UCSD-AML1 (cell line): ENCODE results near the gene RPS21.
"Not testable (repeated sequence)": the region's sequence is repeated elsewhere in the genome, so short reads cannot be mapped to it uniquely, and the experiment has no call there.

Source experiments
- DNase-seq: peaks from one replicate; lab custom pipeline; 2025; ENCODE audit not compliant: unreplicated experiment; lab: John Stamatoyannopoulos, UW

The RPS21 gene

GRCh38 chr20:62424249-62425107 lies 37.6 kb downstream of the RPS21 start:
- no peak for DNase-seq

GRCh38 chr20:62425281-62426058 lies 38.6 kb downstream of the RPS21 start:
- DNase-seq = no peak

GRCh38 chr20:62426059-62426348 lies 39.1 kb downstream of the RPS21 start:
- not testable (repeated sequence) for DNase-seq

GRCh38 chr20:62426699-62427131 lies 39.8 kb downstream of the RPS21 start:
- no peak for DNase-seq

GRCh38 chr20:62427172-62428001 lies 40.5 kb downstream of the RPS21 start, which contains the start of gene RBBP8NL:
RBBP8NL (minus strand) TSS chr20:62427539; CDS start chr20:62419647, 7,892 bp downstream.
- no peak for DNase-seq

- DNase-seq = no peak
Observed at GRCh38 chr20:62428002-62428372, 41.1 kb downstream of the RPS21 start.

GRCh38 chr20:62428396-62429295 lies 41.7 kb downstream of the RPS21 start:
- no peak for DNase-seq

- DNase-seq = no peak
Observed at GRCh38 chr20:62429455-62430310, 42.8 kb downstream of the RPS21 start.

- DNase-seq = no peak
Observed at GRCh38 chr20:62430311-62430853, 43.5 kb downstream of the RPS21 start.

- no peak for DNase-seq
Observed at GRCh38 chr20:62430866-62431447, 44.1 kb downstream of the RPS21 start.

GRCh38 chr20:62433658-62434497 lies 47.0 kb downstream of the RPS21 start:
- no peak for DNase-seq

GRCh38 chr20:62436692-62437091 lies 49.8 kb downstream of the RPS21 start:
- DNase-seq = no peak

- no peak for DNase-seq
Observed at GRCh38 chr20:62437496-62437895, 50.6 kb downstream of the RPS21 start.

- DNase-seq = no peak
Observed at GRCh38 chr20:62437927-62438326, 51.0 kb downstream of the RPS21 start.
